Fibroblast of skin of right biceps (primary cell): ENCODE data around the gene ZC3HAV1.
"Not testable (repeated sequence)": the region's sequence is repeated elsewhere in the genome, so short reads cannot be mapped to it uniquely, and the experiment has no call there.

Experiments
- DNase-seq: peaks from one replicate; pipeline ENCODE4 v3.0.0-alpha.2; 2013

The ZC3HAV1 gene

GRCh38 chr7:139109188-139109982 is at the start of gene ZC3HAV1:
TSS of gene ZC3HAV1 (minus strand) at chr7:139109720. CDS start at chr7:139109331, 389 bp downstream.
- peak; percentile 84 for DNase-seq

DNA sequence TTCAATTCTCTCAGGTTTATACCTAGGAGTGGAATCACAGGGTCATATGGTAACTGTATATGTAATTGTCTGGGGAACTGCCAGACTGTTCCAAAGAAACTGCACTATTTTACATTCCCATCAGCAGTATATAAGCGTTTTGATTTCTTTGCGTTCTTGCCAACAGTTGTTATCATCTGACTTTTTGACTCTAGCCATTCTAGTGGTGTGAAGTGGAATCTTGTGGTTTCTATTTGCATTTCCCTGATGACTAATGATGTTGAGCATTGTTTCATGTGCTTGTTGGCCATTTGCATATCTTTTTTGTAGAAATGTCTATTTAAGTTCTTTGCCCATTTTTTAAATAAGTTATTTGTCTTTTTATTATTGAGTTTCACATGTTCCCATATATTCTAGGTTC is 44.3 kb upstream of the ZC3HAV1 start:
- peak; percentile 69 for DNase-seq

- no peak for DNase-seq
These were observed 42.6 kb upstream of the ZC3HAV1 start for GRCh38 chr7:139152149-139152548.

DNA sequence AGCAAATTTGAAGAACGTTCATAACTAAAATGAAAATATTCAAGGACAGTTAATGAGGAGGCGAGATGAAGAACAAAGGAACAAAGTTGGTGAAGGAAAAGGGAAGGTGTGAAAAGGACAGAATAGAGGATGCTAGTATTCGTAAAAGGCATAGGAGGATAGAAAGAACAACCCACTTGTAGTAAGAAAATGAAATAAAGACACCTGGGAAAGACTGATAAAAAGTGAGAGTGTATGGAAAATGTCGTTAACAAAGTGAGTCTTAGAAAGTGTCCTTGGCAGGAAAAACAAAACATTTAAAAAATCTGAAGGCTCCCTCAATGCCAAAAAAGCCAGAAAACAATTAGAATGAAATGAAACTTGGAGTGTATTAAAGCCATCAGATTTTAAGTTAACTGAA is 29.6 kb upstream of the ZC3HAV1 start:
- no peak for DNase-seq

DNA sequence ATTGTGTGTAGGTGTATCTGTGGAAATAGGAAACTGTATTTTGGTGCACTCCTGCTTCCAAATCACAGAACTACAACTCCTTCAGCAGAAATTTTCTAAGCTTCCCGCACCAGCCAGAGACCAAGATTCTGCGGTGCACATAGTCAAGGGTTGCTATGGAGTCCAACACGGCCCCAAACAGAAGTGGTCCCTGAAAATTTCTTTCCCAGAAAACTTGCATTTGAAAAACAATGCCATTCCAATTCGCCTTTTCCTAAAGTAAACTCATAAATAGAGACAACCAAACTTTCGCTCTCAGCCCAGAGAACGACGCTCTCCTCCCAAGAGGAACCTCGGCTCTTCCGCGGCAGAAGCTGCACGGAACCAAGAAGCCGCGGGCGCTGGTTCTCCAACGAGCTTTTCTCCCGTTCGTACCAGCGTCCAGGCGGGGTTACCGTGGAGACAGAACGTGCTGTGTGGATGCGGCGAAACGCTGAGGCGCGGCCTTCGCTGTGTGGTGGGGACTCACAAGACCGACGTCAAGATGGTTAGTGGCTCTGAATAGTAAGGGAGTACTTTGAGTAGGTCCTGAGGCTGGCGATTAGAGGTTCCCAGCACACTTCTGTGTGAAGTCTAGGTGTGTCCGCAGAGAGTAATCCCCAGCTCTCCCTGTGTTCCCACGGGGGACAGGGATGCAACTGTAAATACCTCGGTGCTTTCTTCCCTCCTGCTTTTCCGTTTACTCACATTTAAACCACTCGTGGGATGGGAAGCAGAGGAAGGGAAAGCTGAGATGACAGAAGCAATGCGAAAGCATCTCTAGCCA is 24.0 kb upstream of the ZC3HAV1 start:
- DNase-seq, result peak; percentile 88

DNA sequence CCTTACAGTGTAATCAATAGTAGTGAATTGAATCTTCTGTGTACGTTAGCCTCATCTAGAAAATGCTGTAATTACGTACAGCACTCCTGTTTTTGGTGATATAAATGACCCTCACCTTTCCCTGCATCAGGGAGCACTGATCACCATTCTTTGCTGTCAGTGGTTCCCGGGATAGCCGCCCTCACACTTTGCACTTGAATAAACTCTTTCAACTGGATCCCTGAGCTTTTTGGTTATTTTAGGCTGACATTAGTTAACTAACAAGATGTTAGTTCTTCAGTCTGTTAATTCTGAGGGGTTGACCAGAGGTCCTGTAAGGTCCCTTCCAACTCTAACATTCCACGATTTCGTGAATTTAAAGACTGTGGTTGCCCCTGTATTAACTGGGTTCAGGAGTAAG is 23.4 kb upstream of the ZC3HAV1 start:
- no peak for DNase-seq

DNA sequence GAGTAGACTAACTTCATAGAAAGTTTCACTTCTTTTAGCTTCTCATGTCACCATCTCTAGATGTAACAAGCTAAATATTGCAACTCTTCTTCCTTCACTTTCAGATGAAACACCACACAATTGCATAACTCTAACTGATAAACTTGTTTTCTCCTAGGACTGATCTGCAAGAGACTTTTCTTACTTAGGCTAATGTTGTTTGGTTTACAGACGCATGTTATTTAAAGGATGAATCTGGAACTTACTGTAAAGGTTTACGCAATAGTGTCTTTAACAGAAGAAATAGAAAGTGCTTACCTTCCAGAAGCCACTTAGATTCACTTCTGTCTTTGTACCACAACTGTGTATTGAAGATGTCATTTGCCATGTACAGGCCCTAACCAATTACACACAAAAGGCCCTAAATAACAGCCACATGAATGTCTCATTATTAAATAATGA is 22.1 kb upstream of the ZC3HAV1 start:
- DNase-seq, result no peak

- not testable (repeated sequence) for DNase-seq
These were observed 20.3 kb upstream of the ZC3HAV1 start for GRCh38 chr7:139129814-139130213.

GRCh38 chr7:139127648-139128047 is 18.1 kb upstream of the ZC3HAV1 start:
- no peak for DNase-seq

DNA sequence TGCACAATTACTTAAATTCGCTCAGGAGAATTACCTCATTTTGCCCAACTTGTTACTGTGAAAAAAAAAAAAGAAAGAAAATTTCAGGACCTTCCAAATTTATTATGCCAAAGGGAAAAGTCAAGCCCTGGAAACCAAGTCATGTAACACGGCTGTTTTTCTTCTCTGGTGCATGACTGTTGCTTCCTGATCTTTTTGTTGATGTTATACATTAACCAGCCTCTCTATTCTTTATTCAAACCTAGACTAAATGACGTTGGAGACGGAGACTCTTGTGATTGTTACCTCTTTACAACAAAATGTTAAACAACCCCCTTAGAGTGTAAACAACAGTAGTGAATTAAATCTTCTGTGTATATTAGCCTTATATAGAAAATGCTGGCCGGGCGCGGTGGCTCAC is 16.1 kb upstream of the ZC3HAV1 start:
- DNase-seq, result no peak

DNA sequence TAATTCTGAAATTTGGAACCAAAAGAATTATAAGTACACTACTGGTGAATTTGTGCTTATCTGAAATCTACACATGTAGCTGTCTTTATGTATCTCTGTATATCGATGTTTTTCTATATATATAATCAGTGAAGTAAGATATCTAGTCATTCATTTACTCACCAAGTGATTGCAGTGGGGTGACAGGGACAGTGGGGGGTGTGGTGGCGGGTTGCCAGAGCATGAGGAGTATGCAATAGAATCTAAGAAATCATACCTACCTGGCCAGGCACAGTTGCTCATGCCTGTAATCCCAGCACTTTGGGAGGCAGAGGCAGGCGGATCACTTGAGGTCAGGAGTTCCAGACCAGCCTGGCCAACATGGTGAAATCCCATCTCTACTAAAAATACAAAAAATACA is 15.5 kb upstream of the ZC3HAV1 start:
- DNase-seq, result not testable (repeated sequence)

- DNase-seq, result no peak
These were observed 14.8 kb upstream of the ZC3HAV1 start for GRCh38 chr7:139124084-139124914.

DNA sequence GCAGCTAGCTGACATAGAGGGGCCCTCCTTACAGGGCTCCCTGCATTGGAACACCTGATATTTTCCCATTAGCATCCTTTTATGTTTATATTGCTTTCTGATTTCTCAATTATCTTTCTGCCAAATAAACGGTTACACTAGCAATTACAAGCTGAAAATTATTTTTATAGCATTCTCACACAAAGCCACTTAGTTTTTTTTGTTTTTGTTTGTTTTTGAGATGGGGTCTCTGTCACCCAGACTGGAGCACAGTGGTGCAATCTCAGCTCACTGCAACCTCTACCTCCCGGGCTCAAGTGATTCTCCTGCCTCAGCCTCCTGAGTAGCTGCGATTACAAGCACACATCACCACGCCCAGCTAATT is 9.9 kb upstream of the ZC3HAV1 start:
- no peak for DNase-seq

GRCh38 chr7:139118805-139119485 is 9.4 kb upstream of the ZC3HAV1 start:
- DNase-seq, result no peak

DNA sequence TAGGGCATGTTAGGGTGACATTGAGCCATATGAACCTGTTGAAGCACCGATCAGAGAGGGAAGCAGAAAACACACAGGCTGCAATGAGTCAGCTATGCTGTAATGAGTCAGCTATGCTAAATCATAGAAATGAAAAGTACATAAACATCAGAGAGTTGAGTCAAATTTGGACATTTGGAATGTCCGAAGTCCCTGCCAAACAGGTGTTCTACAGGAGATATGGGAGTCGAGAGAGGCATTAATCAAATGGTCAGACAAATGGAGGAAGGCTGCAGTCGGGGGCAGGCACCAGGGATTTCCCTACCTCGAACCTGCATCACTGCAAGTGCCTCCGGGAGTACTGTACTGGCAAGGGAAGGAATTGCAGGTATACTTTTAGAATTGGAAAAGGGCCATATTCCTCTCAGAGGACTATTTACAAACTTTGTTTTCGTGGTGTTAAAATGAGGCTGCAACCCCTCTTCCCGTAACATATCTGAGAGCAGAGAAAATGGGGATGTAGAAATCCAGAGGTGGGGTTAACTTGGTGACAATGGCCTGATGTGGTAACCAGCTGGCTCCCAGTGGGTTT is 8.8 kb upstream of the ZC3HAV1 start:
- peak; percentile 42 for DNase-seq

DNA sequence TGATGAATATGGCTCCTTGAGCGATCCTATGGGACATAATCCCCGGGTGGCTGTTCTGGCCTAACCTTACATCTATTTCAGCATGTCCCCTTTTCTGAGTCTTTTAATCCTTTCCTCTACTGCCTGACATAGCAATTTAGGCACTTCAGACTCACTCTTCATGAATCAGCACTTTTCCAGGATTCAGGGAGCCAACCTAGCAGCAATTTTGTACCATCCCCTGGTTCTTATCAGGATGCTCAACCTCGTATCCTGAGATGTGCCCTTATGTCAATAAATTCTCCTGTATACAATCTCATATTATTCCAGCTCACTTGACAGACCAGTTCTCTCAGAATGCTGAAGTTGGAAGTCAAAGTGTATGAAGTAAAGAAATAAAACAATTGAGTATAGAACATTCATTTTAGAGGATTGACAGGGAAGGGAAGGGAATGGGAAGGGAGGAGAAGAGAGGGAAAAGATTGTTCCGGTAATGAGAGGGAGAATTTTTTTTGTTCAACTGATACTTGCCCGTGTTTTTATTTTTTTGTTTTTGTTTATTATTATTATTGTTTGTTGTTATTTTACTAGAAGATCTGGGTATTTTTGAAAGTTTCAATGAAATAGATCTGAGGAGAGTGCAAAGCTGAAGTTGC is 8.2 kb upstream of the ZC3HAV1 start:
- no peak for DNase-seq

- DNase-seq, result no peak
These were observed 7.5 kb upstream of the ZC3HAV1 start for GRCh38 chr7:139116999-139117398.

- no peak for DNase-seq
These were observed 5.6 kb upstream of the ZC3HAV1 start for GRCh38 chr7:139115104-139115503.

GRCh38 chr7:139114585-139114984 is 5.1 kb upstream of the ZC3HAV1 start:
- DNase-seq, result no peak

GRCh38 chr7:139114018-139114417 is 4.5 kb upstream of the ZC3HAV1 start:
- no peak for DNase-seq

DNA sequence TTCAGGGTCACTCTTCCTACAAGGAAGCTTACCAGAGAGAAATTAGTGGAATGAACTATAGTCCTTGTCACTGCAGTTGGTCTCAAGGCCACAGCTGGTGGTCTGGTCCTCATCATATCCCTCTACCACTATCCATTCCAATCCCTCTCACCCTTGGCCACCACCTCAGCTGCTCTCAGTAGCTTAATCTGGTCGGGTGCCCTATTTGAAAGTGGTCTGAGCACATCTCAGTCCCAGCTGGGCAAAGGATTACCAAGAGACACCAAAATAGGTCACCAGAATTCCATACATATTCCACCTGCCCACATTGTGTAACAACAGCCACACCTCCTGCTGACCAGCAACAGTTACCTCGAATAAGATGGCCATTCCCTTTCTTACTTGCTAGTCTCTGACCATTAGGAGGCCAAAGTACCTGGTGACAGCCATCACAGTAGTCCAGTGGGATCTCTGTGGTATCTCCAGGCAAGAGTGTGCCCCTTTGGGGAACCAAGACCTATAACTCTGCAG is 3.3 kb upstream of the ZC3HAV1 start:
- DNase-seq, result no peak

- no peak for DNase-seq
These were observed 2.8 kb upstream of the ZC3HAV1 start for GRCh38 chr7:139112316-139112715.
